GM19025 (cell line): ENCODE measurements around the gene SLC25A4.
"Not testable (repeated sequence)": the region's sequence is repeated elsewhere in the genome, so short reads cannot be mapped to it uniquely, and the experiment has no call there.

ENCODE experiments used
- ATAC-seq: cut with Tn5 transposase; IDR thresholded peaks from one replicate; pipeline ENCODE4 v1.9.1; 2021; ENCODE audit warnings: mild to moderate bottlenecking, low read depth, moderate library complexity; ENCODE audit not compliant: unreplicated experiment

The SLC25A4 gene

DNA sequence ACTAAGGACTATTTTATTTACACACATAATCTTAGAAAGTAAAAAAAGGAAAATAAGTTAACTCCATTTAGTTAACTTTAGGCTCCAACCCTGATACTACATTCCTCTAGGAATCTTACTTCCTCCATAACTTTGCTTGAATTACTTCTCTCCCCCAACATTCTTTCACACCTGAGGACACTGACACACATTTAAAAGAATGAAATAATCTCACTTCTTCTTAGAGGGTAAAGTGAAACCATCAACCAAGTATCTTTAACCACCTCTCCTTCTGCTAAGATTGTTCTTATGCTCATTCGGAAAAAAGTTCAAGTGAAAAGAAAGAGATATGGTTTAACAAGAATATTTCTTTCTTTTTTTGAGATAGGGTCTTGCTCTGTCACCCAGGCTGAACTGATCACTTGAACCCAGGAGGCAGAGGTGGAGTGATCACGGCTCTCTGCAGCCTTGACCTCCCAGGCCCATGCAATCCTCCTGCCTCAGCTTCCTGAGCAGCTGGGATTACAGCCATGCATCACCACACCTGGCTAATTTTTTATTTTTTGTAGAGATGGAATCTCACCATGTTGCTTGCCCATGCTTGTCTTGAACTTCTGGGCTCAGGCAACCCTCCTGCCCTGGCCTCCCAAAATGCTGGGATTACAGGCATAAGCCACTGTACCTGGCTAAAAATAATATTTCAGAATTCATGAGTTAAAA lies 28.5 kb downstream of the SLC25A4 start:
- peak; percentile 47 for ATAC-seq

DNA sequence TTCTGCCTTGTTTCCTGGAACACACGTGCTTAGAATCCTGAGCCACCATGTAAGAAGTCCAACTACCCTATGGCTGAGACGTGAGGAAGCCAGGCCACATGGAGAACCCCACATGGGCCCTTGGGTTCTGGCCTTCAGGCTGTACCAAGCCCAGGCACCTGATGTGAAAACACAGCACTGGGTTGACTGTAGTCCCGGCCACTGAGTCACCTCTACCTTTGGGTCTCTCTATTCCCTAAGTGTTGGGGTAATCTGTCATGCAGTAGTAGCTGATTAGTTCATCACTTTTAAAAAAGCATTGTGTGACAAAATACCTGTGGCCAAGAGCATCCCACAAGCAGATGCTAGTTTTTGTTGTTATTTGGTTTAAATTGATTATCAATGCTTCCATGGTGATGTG lies 36.4 kb downstream of the SLC25A4 start:
- ATAC-seq, result no peak

DNA sequence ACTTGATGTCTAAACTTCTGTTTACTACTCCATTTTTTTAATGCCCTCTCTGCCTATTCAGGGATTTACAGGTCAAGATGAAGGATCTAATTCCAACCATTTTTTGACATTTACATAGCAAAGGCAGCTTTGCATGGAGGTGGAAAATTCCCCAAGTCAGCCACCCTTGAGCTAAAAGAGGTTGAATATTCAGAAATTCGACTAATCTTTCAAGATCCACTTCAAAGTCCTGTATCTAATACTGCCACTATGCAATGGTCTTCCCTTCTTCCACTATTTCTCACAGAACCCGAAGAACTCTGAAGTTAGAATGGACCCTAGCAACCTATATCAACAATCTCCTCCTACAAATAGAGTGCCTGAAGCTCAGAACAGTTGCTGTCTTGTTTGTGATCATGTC lies 39.2 kb downstream of the SLC25A4 start:
- no peak for ATAC-seq

DNA sequence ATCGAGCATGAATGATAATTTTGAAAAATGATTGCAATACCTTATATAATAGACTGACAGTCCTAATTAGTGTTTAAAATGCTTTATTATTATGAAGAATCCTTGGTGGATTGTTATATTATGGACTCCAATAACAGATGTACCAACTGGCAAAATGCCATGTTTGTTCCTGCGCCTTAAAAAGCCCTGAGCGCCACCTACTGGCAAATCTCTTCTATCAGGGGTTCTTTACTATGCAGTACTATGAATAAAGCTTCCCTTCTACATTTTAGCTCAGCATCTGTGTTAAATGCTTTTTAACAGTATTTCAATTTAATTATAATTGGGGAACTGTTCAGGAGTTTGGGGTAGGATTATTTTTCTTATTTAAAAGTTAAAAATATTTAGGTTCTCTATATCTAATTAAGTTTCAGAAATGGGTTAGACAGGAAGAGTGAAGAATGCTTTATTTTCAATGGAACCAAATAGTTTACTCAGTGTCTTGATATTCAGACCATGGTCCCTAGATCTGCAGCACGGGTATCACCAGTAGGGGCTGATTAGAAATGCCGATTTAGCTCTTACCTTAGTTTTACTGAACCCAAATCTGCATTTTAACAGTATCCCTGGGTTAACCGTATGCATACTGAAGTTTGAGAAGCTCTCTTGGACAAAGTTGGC lies 40.7 kb downstream of the SLC25A4 start:
- peak; percentile 55 for ATAC-seq

DNA sequence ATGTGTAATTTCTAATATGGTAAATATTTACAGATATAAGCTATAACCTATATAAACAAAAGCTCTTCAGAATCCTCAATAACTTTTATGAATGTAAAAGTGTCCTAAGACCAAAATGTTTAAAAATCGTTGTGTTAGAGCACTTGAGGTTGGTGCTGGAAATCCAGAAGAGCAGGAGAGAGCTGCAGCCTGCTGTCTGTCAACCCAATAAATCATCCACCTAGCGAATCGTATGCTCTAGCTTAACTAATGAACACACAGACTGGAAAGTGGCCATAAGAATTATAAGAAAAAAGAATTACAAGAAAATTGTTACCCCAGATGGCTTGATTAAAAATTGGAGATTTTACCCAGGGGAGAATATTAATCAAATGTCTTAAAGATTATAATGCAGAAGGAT lies 43.7 kb downstream of the SLC25A4 start:
- no peak for ATAC-seq

DNA sequence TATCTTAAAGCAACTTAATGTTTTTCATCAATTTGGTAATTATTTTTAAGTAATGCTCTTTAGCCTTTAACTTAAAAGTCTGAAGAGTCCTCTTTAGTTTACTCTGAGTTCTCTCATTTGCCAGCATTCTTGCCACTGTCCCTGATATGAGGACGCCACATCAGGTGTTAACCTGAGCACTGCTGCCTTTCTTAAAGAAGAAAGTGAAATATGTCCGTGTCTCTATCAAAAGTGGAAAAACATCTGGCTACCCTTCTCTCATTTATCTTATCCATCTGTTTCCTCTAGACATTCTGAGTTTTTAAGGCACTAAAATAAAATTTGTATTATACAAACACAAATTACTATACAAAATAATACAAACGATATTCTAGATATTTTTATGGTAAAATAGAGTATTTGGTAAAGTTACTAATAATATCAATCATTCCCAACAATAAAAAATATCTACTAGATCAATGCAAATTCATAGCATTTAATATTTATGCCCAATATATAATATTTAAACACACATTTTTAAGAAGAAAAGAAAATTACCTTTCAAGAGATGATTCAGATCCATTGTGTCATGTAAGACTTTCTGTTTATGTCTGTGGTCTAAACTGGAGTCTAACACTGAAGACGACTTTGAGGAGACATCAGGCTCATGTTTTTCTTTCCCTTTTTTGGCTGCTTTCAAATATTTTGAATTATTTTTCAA lies 46.7 kb downstream of the SLC25A4 start:
- no peak for ATAC-seq

DNA sequence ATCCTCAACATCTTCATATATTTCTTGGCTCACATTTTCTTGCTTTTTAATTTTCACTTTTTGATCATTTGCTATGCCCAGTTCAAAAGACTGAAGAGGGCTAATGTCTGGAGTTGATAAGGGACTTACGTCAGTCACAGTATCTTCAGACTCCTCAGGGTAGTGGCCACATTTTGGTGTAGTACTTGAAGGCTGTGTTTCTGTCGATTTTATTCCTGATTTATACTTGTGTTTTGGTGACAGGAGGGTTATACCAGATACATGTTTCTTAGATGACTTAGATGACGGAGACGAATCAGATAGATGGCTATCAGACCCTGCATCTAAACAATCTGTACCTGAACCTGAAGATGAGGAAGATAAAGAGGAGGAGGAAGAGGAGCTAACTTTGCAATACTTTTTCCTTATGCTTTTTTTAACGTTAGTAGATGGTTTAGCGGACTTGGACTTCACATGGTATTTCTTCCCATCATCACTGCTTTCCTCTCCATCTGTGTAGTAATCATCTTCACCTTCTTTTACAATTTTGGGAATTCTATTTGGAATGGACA lies 47.3 kb downstream of the SLC25A4 start:
- no peak for ATAC-seq

DNA sequence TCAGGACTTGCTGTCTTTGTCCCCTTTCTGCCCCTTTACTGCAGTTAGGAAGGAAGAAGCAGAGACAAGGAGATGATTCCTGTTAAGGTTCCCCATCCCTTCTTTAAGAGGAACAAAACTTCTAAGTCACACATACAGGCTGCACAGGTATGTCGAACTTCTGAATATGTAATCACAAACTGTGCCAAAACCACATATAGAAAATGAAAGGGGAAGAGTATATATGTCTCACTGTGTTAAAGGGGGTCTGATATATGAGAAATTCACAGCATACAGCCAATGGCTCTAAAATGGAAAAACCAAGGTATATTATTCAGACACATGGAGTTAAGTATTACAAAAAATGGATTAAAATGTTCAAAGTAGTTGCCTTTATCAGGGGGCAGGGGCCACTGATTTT lies 49.0 kb downstream of the SLC25A4 start:
- ATAC-seq, result peak; percentile 71

DNA sequence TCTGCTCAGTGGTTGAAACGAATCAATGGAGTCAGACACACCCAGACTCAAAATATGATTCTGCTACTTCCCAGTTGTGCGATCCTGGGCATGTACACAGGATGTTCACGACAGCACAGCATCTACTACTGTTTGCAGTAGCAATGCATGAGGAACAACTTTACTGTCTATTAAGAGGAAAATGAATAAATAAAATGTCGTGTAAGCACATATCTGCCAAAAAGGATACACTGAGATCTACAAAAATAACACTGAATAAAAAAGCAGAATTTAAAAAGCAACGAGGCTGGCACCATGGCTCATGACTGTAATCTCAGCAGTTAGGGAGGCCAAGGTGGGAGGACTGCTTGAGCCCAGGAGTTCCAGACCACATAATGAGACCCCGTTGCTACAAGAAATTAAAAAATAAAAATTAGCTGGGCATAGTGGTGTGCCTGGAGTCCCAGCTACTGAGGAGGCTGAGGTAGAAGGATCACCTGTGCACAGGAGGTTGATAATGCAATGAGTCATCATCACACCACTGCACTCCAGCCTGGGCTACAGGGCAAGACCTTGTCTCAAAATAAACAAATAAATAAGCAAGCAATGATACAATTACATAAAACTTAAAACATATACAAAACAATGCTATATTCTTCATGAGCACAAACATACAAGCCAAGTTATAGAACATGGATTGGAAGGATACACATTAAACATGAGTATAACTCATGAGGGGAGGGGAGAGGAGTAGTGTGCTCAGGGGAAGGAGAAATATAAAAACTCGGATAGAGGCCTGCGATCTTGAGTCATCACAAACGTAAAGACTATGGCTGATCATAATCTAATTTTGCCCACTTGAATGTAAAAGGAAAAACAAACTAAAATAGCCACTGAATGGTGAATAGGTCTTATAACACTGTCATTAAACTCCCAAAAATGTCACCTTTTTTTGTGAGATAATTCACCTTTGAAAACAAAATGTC lies 52.1 kb downstream of the SLC25A4 start:
- no peak for ATAC-seq

DNA sequence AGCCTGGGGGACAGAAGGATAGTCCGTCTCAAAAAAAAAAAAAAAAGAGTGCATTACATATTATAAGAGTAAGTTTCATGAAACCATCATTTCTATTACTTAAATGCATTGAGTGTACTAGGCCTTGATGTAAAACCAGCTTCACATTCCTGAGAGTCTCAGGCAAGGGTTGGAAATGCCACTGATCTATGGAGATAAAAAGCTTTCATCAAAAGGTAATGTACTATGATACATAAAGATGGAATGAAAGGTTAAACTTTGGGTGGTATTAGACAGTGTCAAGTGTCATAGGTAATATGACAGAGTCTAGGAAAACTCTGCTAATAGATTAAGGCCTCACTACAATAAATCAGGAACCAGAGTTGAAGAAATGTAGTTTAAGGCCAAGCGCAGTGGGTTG lies 53.4 kb downstream of the SLC25A4 start:
- ATAC-seq, result no peak

DNA sequence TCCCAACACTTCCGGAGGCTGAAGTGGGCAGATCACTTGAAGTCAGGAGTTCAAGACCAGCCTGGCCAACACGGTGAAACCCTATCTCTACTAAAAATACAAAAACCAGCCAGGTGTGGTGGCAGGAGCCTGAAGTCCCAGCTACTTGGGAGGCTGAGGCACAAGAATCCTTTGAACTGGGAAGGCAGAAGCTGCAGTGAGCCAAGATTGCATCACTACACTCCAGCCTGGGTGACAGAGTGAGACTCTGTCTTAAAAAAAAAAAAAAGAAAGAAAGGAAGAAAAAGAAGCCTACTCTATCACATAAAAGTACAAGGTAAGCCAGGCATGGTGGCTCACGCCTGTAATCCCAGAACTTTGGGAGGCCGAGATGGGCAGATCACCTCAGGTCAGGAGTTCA lies 55.1 kb downstream of the SLC25A4 start:
- not testable (repeated sequence) for ATAC-seq
